Measurements from ENCODE around the gene ZBED1.
"Not testable (repeated sequence)": the region's sequence is repeated elsewhere in the genome, so short reads cannot be mapped to it uniquely, and the experiment has no call there.

The ZBED1 gene

DNA sequence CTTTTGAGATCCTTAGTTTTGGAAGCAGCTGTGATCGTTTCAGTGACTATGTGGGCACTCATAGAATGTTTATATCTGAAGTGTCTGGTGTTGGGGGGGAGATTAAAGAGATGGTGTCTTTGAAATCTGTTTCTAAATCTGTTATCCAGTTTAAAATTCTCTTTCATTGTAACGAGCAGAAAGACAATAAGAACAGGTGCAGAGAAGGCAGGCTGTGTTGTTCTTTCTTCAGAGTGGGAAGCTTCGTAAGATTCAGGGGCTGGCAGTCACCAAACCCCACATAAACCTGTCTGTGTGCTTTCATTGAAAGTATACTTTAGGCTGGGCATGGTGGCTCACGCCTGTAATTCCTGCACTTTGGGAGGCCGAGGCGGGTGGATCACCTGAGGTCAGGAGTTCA lies 16.3 kb upstream of the ZBED1 start:
- no peak for DNase-seq

DNA sequence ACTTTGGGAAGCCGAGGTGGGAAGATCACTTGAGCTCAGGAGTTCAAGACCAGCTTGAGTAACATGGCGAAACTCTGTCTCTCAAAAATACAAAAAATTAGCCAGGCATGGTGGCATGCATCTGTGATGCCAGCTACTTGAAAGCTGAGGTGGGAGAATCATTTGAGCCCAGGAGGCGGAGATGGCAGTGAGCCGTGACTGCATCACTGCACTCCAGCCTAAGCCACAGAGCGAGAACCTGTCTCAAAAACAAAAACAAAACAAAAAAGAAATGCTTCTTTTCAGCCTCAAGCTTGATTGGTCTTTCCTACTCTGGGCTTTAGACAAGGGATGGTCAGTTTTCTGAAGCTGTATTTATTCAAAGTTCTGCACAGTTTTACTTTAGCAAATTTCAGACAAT lies 15.8 kb upstream of the ZBED1 start:
- DNase-seq: no peak

DNA sequence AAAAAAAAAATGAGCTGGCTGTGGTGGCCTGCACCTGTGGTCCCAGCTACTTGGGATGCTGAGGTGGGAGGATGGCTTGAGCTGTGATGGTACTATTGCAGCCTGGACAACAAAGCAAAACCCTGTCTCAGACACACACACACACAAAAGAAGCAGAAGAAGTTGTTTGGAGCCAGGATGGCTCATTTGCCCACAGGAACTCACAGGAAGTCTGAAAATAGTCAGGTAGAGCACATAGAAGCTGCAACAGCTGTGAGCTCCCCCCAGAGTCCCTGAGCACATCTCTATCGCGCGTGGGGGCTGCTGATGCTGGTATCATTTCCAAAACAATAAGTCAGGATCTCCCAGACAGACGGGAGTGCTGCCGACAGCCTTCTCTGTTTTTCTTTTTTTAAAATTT lies 13.4 kb upstream of the ZBED1 start:
- DNase-seq: no peak

DNA sequence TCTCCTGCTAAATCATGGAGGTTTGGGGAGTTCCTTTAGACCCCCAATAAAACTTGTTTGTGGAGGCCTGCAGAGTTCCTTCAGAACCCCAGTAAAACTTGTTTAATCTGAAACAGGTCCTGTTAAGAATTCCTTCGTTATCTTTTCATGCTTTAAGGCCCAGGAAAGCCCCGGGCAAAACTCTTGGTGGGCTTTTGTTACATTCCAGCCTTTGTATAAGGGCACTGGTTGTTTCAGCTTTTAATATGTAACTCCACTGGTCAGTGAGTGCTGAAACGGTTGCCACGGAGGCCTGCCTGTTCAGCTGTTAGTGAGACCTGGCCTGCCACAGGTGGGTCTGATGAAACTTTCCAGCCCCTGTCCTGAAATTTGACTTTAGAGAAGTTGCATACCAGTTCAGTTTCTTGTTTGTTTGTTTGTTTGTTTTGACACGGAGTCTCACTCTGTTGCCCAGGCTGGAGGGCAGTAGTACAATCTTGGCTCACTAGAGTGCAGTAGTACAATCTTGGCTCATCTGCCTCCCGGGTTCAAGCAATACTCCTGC lies 12.4 kb upstream of the ZBED1 start:
- no peak for DNase-seq

DNA sequence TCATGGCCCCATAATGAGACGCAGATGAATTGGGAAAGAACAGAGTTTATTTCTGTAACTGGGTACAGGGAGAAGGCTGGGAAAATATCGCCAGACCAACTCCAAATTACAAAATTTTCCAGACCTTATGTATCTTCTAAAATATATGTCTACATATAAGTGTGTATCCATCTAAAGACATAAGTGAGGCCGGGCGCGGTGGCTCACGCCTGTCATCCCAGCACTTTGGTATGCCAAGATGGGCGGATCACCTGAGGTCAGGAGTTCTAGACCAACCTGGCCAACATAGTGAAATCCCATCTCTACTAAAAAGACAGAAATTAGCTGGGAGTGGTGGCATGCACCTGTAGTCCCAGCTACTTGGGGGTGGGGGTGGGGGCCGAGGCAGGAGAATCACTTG lies 11.7 kb upstream of the ZBED1 start:
- no peak for DNase-seq

DNA sequence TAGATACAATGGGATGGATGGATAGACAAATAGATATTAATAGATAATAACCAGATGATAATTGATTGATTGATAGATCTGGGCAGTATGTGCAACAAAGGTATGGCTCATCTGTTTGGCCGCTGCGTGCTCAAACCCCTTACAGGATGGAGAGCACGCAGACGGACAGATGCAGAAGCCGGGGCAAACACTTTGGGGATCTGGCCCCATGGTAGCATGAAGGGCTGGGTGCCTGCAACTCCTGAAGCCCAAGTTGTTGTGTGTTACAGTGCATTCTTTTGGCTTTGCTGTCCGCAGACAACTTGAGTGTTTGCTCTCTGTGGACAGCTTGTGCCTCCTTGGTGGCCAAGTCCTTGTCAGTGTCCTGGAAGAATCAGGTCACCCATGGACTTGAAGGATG lies 10.6 kb upstream of the ZBED1 start:
- no peak for DNase-seq

DNA sequence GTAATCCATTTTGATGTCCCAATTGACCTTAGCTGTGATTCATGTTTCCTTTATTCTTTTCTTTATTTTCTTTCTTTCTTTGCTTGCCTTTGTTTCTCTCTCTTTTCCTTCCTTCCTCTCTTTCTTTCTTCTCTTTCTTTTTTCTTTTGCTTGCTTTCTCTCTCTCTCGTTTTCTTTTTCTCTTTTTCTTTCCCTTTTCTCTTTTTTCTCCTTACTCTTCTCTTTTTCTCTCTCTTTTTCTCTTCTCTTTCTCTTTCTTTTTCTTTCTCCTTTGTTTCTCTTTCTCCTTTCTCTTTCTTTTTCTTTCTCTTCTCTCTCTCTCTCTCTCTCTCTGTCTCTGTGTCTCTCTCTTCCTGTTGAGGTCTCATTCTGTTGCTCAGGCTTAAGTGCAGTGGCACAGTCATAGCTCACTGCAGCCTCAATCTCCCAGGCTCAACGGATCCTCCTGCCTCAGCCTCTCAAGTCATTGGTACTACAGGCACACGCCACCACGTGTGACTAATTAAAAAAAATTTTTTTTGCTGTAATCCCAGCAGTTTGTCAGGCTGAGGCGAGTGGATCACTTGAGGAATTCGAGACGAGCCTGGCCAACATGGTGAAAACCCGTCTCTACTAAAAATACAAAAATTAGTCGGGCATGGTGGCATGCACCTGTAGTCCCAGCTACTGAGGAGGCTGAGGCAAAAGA lies 8.0 kb upstream of the ZBED1 start:
- no peak for DNase-seq

DNA sequence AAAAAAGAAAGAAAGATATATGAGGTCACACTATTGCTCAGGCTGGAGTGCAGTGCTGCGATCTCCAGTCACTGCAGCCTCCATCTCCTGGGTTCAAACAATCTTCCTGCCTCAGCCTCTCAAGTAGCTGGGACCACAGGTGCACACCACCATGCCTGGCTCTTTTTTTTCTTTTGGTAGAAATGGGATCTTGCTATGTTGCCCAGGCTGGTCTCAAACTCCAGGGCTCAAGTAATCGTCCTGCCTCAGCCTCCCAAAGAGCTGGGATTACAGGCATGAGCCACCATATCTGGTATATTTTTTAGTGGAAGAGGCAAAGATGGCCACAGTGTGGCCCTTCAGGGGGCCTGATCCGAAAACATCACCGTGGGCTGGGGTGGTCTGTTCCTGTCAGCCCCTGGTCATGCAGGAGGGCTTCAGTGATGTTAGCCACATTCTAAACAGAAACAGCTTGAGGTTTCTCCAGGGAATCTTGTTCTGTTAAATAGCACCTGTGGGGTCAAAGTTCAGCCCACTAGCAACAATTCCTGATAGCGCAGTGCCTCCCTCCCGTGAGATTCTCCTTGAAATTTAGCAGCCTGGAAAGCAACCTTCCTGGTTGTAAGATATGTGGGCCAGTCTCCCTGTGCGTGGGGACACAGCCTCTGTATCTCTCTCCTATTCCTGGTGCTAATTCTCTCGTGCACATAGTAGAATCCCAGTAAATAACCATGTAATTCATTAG lies 7.3 kb upstream of the ZBED1 start:
- DNase-seq: no peak

DNA sequence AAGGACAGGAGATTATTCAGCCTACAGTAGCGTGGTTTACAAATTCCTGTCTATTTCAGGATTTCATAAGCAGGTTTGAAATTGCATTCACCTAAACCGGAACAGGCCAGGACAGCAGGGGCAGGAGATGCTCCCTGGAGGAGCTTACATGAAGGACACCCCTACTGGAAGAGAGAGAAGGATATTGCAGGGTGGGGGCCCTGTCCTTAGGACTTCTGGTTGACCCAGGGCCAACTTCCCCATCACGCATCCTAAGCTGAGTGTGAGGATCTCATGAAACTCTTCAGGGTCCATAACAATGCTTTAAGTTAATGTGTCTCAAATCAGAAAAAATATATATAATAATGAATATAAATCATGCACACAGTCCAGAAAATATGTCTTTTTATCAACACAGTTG lies 6.4 kb upstream of the ZBED1 start:
- no peak for DNase-seq

DNA sequence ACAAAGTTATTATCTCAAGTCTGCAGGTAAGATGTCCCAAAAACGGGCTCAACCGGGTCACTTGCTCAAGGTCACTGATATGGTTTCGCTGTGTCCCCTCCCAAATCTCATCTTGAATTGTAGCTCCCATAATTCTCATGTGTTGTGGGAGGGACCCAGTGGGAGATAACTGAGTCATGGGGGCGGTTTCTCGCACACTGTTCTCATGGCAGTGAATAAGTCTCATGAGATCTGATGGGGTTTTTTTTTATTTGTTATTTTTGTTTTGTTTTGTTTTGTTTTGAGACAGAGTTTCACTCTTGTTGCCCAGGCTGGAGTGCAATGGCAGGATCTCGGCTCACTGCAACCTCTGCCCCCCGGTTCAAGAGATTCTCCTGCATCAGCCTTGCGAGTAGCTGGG lies 4.6 kb upstream of the ZBED1 start:
- not testable (repeated sequence) for DNase-seq

DNA sequence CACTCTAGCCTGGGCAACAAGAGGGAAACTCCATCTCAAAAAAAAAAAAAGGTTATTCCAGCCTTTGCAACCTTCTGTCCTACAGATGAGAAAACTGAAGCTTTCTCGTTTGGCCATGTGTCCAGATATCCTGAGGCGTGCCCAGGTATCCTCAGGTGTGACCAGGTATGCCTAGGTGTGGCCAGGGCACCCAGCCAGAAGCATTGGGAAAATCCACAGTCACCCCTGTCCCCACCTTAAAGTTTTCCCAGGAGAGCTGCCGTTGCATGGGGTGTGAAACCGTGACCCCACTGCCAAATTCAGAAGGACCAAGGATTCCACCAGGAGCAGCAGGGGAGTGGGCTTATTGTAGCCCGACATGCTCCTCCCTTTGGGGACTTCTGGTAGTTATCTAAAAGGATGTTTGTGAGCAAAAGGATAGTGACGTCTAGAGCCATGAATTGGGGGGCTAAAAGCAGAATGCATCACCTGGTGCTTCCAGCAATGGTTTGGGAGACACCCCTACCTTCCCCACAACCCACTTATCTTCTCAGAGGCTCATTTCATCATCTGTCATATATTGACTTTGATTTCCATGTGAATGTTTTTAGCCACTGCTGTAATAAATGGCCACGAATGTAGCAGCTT lies 4.0 kb upstream of the ZBED1 start:
- no peak for DNase-seq

DNA sequence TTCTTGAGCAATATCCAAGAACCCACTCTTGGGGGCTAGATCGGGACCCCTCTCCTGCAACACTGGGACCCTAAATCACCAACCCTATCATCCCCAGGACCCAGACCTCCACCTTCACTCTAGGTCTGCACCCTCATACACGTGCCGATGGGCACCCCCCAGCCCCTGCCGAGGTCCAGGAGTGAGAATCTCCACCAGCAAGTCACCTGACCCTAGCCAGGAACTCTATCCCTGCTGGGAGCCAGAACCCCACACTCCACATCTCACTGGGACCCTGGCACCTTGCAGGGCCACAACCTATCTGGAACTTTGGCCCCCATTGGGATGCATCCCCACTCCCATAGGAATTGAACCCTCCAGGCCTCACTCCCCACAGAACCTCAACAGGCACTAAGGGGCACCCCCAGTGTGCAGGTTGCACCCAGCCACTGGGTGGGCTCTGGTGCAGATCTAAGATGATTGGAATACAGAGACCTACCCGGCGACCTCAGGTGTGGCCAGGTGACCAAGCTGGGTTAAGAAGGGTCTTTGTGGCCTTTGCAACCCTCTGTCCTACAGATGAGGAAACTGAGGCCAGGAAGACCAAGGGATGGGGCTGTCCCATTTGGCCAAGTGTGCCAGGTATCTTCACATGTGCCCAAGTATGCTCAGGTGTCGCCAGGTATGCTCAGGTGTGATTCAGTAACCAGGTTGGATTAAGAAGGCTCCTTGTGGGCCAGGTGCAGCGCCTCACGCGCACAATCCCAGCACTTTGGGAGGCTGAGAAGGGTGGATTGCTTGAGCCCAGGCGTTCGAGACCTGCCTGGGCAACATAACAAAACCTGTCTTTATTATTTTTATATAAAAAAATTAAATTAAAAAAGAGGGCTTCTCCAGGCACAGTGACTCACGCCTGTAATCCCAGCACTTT lies 3.1 kb upstream of the ZBED1 start:
- no peak for DNase-seq

DNA sequence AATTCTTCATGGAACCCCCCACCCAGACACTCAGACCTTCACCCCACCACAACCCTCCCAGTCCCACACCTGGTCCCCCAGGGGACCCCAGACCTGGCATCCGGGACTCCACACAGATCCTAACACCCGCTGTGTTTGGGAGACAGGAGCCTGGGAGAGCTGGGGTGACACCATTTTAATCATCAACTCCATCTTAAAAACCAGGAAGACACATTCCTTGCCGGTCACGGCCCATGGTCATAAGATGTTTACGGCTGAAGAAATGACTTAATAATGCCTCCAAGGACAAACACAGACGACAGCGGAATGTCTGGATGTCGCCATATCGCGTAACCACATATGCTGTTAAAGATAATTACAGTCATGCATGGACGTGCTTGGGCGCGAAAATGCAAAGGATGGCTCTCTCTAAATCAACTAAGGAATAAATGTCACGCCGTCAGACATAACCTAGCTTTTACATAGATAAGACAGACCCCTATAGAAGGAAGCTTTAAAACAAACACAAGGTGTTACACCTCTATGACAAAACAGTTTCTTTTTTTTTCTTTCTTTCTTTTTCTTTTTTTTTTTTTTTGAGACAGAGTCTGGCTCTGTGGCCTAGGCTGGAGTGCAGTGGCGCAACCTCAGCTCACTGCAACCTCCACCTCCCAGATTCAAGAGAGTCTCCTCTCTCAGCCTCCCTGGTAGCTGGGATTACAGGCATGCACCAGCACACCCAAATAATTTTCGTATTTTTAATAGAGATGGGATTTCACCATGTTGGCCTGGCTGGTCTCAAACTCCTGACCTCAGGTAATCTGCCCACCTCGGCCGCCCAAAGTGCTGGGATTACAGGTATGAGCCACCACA lies 2.1 kb upstream of the ZBED1 start:
- no peak for DNase-seq

DNA sequence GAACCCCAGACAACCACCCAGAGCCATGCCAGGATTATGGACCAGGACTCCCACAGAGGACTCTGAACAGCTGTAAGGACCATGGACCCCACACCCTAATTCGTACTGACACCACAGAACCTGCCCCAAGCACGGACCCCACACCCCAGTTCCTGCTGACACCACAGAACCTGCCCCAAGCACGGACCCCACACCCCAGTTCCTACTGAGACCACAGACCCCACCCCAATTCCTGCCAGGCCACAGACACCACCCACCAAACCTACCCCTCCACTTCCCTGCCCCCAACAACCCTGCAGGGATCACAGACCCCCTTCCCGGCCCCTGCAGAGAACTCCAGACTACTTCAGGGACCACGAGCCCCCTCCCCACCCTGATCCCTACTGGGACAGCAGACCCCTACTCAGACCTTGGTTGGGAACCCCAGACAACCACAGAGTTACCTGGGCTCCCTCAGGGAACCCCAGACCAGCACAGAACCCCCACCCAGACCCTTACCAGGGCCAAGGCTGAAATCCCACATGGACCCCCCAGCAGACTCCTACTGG lies 1.4 kb upstream of the ZBED1 start:
- DNase-seq: no peak

DNA sequence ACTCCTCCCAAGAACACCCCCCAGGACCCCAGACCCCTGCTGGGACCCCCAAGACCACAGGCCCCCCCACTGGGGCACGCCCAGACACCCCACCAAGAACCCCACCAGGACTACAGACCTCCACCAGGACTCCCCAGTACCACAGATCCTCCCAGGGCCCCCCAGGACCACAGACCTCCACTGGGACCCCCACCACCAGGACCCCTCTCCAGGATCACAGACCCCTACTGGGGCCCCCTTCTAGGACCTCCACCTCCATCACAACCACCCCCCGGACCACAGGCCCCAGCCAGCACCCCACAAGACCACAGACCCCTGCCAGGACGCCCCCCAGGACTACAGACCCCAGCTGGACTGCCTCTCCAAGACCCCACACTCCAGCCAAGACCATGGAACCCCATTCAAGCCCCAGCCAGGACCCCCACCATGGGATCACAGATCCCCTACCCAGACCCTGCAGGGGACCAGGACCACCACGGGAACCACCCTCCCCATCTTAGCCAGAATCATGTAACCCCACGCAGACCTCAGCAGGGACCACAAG lies 855 bp upstream of the ZBED1 start:
- DNase-seq: no peak

DNA sequence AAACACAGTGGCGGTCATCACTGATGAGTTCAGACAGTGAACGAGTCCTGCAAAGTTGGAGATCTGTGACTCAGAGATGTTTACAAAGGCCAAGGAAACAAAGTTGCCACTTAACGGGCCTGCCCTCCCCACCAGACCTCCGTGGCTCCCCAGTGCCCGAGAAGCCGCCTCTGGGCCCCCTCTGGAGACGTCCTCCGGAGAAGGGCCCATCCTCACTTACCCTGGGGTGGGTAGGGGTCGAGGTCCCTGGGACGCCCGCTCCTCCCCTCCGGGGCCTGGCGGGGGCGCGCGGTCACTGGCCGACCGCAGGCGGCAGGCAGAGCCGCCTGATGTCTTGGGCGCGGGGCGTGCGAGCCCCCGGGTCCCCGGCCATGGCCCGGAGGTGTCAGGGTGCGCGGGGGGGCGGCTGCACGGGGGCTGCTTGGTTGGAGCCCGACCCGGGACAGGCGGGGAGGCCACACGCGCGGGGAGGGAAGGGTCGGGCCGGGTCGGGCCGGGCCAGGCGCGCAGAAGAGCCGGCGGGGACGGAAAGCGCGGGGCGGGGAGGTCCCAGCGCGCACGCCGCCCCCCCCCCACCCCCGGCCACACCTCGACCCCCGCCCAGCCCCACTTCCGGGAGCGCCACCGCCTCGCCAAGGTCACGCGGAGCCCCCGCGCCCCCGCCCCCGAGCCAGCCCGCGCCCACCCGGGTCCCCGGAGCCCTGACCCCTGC lies 529 bp downstream of the ZBED1 start:
- DNase-seq: no peak

DNA sequence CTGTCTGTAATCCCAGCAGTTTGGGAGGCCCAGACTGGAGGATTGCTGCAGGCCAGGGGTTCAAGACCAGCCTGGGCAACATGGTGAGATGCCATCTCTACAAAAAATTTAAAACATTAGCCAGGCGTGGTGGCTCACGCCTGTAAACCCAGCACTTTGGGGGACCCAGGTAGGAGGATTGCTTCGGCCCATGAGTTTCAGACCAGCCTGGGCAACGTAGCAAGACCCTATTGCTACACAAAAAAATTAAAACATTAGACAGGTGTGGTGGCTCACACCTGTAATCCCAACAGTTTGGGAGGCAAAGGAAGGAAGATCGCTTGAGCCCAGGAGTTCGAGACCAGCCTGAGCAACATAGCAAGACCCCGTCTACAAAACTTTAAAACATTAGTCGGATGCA lies 1.3 kb downstream of the ZBED1 start:
- no peak for DNase-seq

DNA sequence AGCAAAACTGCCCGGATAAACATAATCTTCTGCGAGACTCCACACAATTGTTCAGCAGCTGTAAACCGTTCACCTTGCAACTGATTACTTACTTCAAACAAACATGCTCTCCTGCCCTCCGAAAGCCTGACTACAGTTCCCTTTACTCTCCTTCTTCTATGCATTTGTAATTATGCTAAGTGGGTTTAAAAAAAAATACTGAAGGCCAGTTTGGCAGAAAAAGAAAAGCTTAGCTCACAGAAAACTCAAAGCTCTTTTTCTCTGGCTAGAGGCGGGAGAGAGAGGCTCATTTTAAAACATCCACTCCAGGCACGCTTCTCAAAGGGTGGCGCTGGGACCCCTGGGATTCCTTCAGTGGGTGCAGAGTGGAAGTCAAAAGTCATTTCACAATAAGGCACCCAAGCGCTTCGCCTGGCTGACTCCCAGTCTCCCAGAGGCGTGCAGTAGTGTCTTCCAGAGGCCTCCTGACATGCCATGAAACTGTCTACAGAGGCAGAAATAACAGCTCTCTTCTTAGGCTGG lies 1.9 kb downstream of the ZBED1 start:
- DNase-seq: no peak

DNA sequence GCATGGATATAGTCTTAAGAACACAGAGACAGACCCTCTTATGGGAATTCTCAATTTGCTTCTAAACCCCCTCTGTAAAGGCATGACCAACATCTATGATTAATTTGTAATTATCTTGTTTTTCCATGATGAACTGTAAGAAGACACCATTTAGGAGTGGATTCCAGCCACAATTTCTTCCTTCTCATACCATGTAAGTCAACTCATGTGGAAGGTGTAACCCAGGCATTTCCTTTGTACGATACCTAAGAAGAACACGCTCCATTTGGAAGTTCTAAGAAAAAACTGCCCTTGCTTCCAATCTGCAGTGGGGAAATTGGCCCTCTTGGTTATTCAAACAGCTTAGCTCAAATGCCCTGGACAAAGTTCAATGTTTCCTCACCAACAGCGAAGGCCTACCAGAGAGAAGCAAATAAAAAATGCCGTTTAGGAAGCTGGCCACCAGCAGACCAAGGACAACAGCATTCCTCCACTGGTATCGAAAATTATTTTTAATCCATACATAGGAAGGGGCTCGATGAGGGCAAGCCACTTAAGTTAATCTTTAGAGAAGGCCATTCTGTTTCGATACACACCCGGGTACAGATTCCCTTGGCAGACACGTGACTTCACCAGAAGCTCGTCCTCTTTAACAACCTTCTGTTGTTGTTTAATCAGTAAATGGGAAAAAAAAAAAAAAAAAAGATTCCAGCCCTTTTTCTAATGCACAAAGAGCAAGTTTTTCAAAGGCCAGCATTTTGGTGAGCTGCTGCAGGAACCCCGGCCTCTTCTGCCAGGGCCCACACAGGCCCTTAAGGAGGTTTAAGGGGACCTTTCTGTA lies 2.6 kb downstream of the ZBED1 start:
- no peak for DNase-seq

DNA sequence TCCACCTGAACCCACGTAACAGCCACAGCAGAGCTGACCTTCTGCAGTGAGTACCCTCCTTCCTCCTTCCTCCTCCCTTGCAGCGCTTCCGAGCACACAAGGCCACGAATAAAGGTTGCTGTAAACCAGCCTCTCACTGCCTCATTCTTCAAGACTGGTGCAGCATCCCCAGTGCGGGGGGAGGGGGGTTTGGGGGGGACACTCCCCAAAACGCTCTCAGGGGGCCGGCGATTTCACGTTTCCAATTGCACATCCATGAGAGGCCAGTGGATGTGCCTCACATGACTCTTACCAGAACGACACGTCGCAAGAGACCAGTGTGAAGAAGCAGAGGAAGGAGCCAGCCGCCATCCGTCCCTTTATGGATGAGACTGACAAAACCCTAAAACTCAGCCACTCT lies 5.2 kb downstream of the ZBED1 start:
- DNase-seq: no peak
